ENCODE measurements around the gene RPTOR.

DNA sequence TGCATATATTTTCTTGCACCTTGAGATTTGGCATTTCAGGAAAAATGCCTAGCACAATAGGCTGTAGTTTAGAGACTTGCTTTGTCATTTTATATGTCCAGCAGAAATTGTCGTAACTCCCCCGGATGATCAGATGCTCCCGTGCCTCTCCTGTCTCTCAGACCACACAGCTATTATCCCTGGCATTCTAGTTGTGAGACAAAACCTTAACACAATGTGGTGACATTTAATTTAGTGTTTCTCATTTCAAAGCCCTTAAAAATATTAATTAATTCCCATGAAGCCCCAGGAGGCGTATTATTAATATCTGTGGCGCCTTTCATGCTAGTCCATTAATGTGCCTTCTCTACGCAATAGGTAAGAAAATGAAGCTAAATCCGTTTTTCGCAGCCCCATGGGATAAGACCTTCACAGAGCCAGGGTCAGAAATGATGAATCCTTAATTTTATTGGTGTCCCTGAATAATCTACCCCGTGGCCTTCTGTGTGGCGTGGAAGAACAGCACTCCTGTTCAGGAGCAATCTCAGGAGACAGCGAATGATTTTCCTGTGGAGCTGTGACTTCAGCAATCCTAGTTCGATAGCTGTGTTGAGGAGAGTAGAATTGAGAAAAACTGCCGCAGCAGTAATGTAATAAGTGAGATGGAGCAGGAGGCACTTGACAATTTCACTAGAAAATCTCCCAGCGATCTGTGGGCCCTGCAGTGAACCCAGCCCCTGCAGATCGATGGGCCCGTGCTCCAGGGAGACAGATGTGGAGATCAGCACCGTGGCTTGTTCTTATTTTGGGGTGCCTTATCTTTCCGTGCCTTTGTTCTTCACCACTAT, 157.9 kb downstream of the RPTOR start:
- TF ChIP-seq, protein P1, sequence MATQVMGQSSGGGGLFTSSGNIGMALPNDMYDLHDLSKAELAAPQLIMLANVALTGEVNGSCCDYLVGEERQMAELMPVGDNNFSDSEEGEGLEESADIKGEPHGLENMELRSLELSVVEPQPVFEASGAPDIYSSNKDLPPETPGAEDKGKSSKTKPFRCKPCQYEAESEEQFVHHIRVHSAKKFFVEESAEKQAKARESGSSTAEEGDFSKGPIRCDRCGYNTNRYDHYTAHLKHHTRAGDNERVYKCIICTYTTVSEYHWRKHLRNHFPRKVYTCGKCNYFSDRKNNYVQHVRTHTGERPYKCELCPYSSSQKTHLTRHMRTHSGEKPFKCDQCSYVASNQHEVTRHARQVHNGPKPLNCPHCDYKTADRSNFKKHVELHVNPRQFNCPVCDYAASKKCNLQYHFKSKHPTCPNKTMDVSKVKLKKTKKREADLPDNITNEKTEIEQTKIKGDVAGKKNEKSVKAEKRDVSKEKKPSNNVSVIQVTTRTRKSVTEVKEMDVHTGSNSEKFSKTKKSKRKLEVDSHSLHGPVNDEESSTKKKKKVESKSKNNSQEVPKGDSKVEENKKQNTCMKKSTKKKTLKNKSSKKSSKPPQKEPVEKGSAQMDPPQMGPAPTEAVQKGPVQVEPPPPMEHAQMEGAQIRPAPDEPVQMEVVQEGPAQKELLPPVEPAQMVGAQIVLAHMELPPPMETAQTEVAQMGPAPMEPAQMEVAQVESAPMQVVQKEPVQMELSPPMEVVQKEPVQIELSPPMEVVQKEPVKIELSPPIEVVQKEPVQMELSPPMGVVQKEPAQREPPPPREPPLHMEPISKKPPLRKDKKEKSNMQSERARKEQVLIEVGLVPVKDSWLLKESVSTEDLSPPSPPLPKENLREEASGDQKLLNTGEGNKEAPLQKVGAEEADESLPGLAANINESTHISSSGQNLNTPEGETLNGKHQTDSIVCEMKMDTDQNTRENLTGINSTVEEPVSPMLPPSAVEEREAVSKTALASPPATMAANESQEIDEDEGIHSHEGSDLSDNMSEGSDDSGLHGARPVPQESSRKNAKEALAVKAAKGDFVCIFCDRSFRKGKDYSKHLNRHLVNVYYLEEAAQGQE (IDR thresholded peaks at IDR 0.05; ENCODE audit: insufficient replicate concordance, low read depth), result no peak
- TF ChIP-seq, protein P2, sequence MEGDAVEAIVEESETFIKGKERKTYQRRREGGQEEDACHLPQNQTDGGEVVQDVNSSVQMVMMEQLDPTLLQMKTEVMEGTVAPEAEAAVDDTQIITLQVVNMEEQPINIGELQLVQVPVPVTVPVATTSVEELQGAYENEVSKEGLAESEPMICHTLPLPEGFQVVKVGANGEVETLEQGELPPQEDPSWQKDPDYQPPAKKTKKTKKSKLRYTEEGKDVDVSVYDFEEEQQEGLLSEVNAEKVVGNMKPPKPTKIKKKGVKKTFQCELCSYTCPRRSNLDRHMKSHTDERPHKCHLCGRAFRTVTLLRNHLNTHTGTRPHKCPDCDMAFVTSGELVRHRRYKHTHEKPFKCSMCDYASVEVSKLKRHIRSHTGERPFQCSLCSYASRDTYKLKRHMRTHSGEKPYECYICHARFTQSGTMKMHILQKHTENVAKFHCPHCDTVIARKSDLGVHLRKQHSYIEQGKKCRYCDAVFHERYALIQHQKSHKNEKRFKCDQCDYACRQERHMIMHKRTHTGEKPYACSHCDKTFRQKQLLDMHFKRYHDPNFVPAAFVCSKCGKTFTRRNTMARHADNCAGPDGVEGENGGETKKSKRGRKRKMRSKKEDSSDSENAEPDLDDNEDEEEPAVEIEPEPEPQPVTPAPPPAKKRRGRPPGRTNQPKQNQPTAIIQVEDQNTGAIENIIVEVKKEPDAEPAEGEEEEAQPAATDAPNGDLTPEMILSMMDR (IDR thresholded peaks at IDR 0.05; ENCODE audit: insufficient read depth, low read length), result no peak
